Endothelial cell of umbilical vein (primary cell): ENCODE results near the gene PFDN1. TPM values are rescaled to one million over a fixed set of nuclear protein-coding genes. Genes with fewer than 3 reads are reported as not detected.

Experiments used
- BruUV-seq: library from RNA; stranded (reverse); fragments of 400-500 nt; replicated peaks from 2 replicates; lab custom pipeline; 2021; lab: Mats Ljungman, UMichigan
- CTCF ChIA-PET: fragments of 300-600, 350-600 bp; sonication (Branson Sonifier 250); formaldehyde crosslinking; loops from one replicate; lab custom pipeline; 2021; ENCODE audit warnings: antibody characterized with exemption, inconsistent platforms; lab: Charles Lee
- POLR2A ChIA-PET: fragments of 300-600, 350-600 bp; sonication (Branson Sonifier 250); formaldehyde crosslinking; loops from one replicate; lab custom pipeline; 2021; ENCODE audit warnings: antibody characterized with exemption, inconsistent platforms; lab: Charles Lee
- DNase-seq: peaks from one replicate; pipeline ENCODE4 v3.0.0-alpha.2; 2011; ENCODE audit warnings: low read depth, low spot score
- FAIRE-seq: peaks from 2 replicates; lab custom pipeline; 2011; peaks lifted over from hg19 to GRCh38; lab: Jason Lieb, UNC
- H2AFZ ChIP-seq: 2 replicates; pipeline ENCODE4 v1.6.0; 2012; ENCODE audit warnings: low read depth, low read length, control low read depth, inconsistent platforms
- H3K27ac ChIP-seq: 2 replicates; pipeline ENCODE4 v1.5.1; 2011; ENCODE audit warnings: low read depth, mild to moderate bottlenecking, control low read depth, low read length, moderate library complexity; ENCODE audit not compliant: insufficient read depth
- H3K27me3 ChIP-seq, 2 experiments: 2 replicates each; pipeline versions ENCODE4 v1.6.0 to v1.6.1; 2011; ENCODE audit warnings: low read length in 2 of 2, mixed read lengths in 1 of 2; ENCODE audit not compliant: control insufficient read depth in 2 of 2, insufficient read depth in 2 of 2
- H3K36me3 ChIP-seq, 2 experiments: 2 replicates in 1 of 2; 3 replicates in 1 of 2; pipeline ENCODE4 v1.5.1; 2011; ENCODE audit warnings: low read length in 2 of 2, mild to moderate bottlenecking in 1 of 2, moderate library complexity in 1 of 2; ENCODE audit not compliant: control insufficient read depth in 2 of 2, insufficient read depth in 2 of 2; ENCODE audit errors: extremely low read depth in 1 of 2
- H3K4me1 ChIP-seq: 3 replicates; pipeline ENCODE4 v1.5.1; 2011; ENCODE audit warnings: mild to moderate bottlenecking, low read length; ENCODE audit not compliant: control insufficient read depth, insufficient read depth; ENCODE audit errors: extremely low read depth
- H3K4me2 ChIP-seq: 2 replicates; pipeline ENCODE4 v1.6.1; 2011; ENCODE audit warnings: low read length, control low read depth, mixed read lengths; ENCODE audit not compliant: insufficient read depth
- H3K4me3 ChIP-seq, 3 experiments: fragments of 200-600 bp in 1 of 3; sonication (generic), shearing (Covaris generic) in 1 of 3; replicated peaks in 1 of 3; 2 replicates each; pipeline ENCODE4 v1.5.1; 2011 to 2016; ENCODE audit warnings: control low read depth in 3 of 3, low read length in 3 of 3, mild to moderate bottlenecking in 2 of 3, inconsistent platforms in 1 of 3, low read depth in 1 of 3, moderate library complexity in 1 of 3; ENCODE audit not compliant: insufficient read depth in 1 of 3
- H3K79me2 ChIP-seq: 2 replicates; pipeline ENCODE4 v1.6.0; 2012; ENCODE audit warnings: low read length, inconsistent platforms; ENCODE audit not compliant: control insufficient read depth, insufficient read depth
- H3K9ac ChIP-seq: replicated peaks from 2 replicates; pipeline ENCODE3; 2011; ENCODE audit warnings: low read length, control low read depth; ENCODE audit not compliant: insufficient read depth; ENCODE audit errors: extremely low read depth
- H3K9me1 ChIP-seq: replicated peaks from 3 replicates; pipeline ENCODE4 v1.6.0; 2011; ENCODE audit warnings: mild to moderate bottlenecking, low read length; ENCODE audit not compliant: control insufficient read depth, insufficient read depth; ENCODE audit errors: extremely low read depth
- H3K9me3 ChIP-seq: replicated peaks from 2 replicates; pipeline ENCODE4 v1.5.1; 2012; ENCODE audit warnings: low read length, inconsistent platforms; ENCODE audit not compliant: control insufficient read depth, insufficient read depth
- H4K20me1 ChIP-seq: replicated peaks from 2 replicates; pipeline ENCODE3; 2011; ENCODE audit warnings: mild to moderate bottlenecking, low read length; ENCODE audit not compliant: control insufficient read depth, insufficient read depth; ENCODE audit errors: extremely low read depth
- CTCF ChIP-seq, 2 donors: IDR thresholded peaks; 1 replicate in 1 of 2; 2 replicates in 1 of 2; pipeline ENCODE4 v1.5.1; 2011; ENCODE audit warnings: low read length in 2 of 2, mild to moderate bottlenecking in 2 of 2, moderate library complexity in 2 of 2, control low read depth in 1 of 2, inconsistent platforms in 1 of 2, low read depth in 1 of 2; ENCODE audit not compliant: insufficient read depth in 1 of 2; ENCODE audit errors: extremely low read depth in 1 of 2
- EZH2 ChIP-seq: IDR thresholded peaks from 2 replicates; pipeline ENCODE4 v1.6.1; 2012; ENCODE audit warnings: borderline replicate concordance, low read depth, mild to moderate bottlenecking, moderate library complexity, low read length, inconsistent platforms; ENCODE audit not compliant: severe bottlenecking
- FOS ChIP-seq: IDR thresholded peaks from 2 replicates; pipeline ENCODE4 v1.6.1; 2011; ENCODE audit warnings: mild to moderate bottlenecking, low read length, moderate library complexity, borderline replicate concordance; ENCODE audit not compliant: insufficient read depth
- GATA2 ChIP-seq: IDR thresholded peaks from 2 replicates; pipeline ENCODE4 v1.7.0; 2011; ENCODE audit warnings: low read depth, mild to moderate bottlenecking, moderate library complexity, mixed read lengths, low read length; ENCODE audit not compliant: insufficient read length, insufficient read depth
- JUN ChIP-seq: IDR thresholded peaks from 2 replicates; pipeline ENCODE4 v1.6.1; 2011; ENCODE audit warnings: borderline replicate concordance, low read depth; ENCODE audit not compliant: insufficient read length, insufficient read depth
- MAX ChIP-seq: IDR thresholded peaks from 2 replicates; pipeline ENCODE4 v1.6.1; 2011; ENCODE audit not compliant: insufficient read depth, insufficient read length
- MYC ChIP-seq: IDR thresholded peaks from one replicate; pipeline ENCODE4 v1.6.1; 2011; ENCODE audit warnings: mild to moderate bottlenecking, low read depth, low read length
- POLR2A ChIP-seq: IDR thresholded peaks from 2 replicates; pipeline ENCODE4 v1.6.1; 2012; ENCODE audit warnings: low read depth, mild to moderate bottlenecking, control low read depth, low read length
- POLR2AphosphoS5 ChIP-seq: IDR thresholded peaks from 2 replicates; pipeline ENCODE4 v1.6.1; 2012; ENCODE audit warnings: low read depth, mild to moderate bottlenecking, control low read depth, low read length, moderate library complexity; ENCODE audit not compliant: insufficient read depth
- dilution Hi-C: fragments of 300-500 bp; cut with MboI; formaldehyde crosslinking; loops from one replicate; pipeline ENCODE4 v1.15.0; 2019; ENCODE audit warnings: low sequenced_read_pairs; ENCODE audit not compliant: extremely low pct_ligation_motif_present
- intact Hi-C: fragments of 100-400 bp; cut with micrococcal nuclease; formaldehyde crosslinking; loops from one replicate; pipeline ENCODE4 v1.10.0; 2022
- polyA plus RNA-seq, 4 experiments: library from polyadenylated mRNA; depleted of rRNA in 3 of 4; stranded (reverse) in 3 of 4; unstranded in 1 of 4; fragments of >200 nt; gene quantifications; 2 replicates each; pipeline versions ENCODE4 v1.2.1 to v1.2.3, GENCODE V29; 2011 to 2012; ENCODE audit warnings: missing spikeins in 1 of 4
- total RNA-seq: library from RNA; stranded (reverse); gene quantifications from 2 replicates; pipeline ENCODE4 v1.2.3, GENCODE V29; 2021

PFDN1 gene
- total and polyA plus RNA-seq, 2 donors (not counting 3 experiments of a cell fraction or from before 2014, with no cell fraction given): 107 to 158 TPM

GRCh38 chr5:140255460-140256157, 47.3 kb downstream of the PFDN1 start:
- dilution Hi-C loops: no loop called here
- H3K9me3 ChIP-seq: no peaks in the 10 kb centered on the region
- intact Hi-C loops: no loop called here
- ChIA-PET CTCF (interaction anchor here (0.6 to 3.5 kb wide), 4 partner anchors 11 to 464 kb away, joined by 3 to 17 read pairs (median 5); partner anchors contain the start of gene HBEGF), POLR2A (interaction anchor here (0.6 to 0.8 kb wide), 2 partner anchors 12 to 91 kb away, joined by 3 to 7 read pairs; partner anchors contain the start of gene HBEGF)
- no peak overlapping the region for H3K4me2 ChIP-seq
- FAIRE-seq (peak; percentile 12), DNase-seq (no peak)
- H3K9me1 ChIP-seq: no peaks in the 10 kb centered on the region
- H3K79me2 ChIP-seq: peaks cover 60% of the 10 kb centered on the region
- TF ChIP-seq EZH2 (no peak), POLR2A (no peak), JUN (no peak), MYC (no peak), GATA2 (no peak), FOS (no peak), MAX (no peak), POLR2AphosphoS5 (no peak), CTCF (IDR thresholded peaks at IDR 0.05; ENCODE audit: extremely low read depth in 1 of 2, insufficient read depth in 1 of 2, low read depth in 1 of 2, low read length in 2 of 2) (no peak)
- peaks cover 0 to 8% of the 10 kb centered on the region in 2 experiments for H3K36me3 ChIP-seq
- no peak overlapping the region for H2AFZ ChIP-seq
- H4K20me1 ChIP-seq: no peaks in the 10 kb centered on the region
- no peaks in the 10 kb centered on the region for H3K27me3 ChIP-seq
- H3K9ac ChIP-seq: no peak overlapping the region
- H3K4me1 ChIP-seq: peaks cover 49% of the 10 kb centered on the region
- H3K27ac ChIP-seq: no peak overlapping the region
- no peak overlapping the region for H3K4me3 ChIP-seq
- BruUV-seq: no TSS peak
